ENCODE measurements around the gene FEN1.

GRCh38 chr11:61784506-61784805 lies 8.3 kb upstream of the FEN1 start:
- no peak for TF ChIP-seq ZNF24 (IDR thresholded peaks at IDR 0.05)
- no peak for TF ChIP-seq REL (CRISPR knock-in tag; conservative IDR thresholded peaks at IDR 0.05)
- no peak for TF ChIP-seq DNMT1 (CRISPR knock-in tag; IDR thresholded peaks at IDR 0.05)
- TF ChIP-seq ZBTB2 (CRISPR knock-in tag; IDR thresholded peaks at IDR 0.05; ENCODE audit: low read depth) = no peak
- no peak for TF ChIP-seq GRHL1 (CRISPR knock-in tag; conservative IDR thresholded peaks at IDR 0.05)
- no peak for TF ChIP-seq AFF4 (CRISPR knock-in tag; IDR thresholded peaks at IDR 0.05)
- no peak for TF ChIP-seq AHDC1 (CRISPR knock-in tag; IDR thresholded peaks at IDR 0.05; ENCODE audit: borderline replicate concordance)
- no peak for TF ChIP-seq SRF (IDR thresholded peaks at IDR 0.05; ENCODE audit: low read depth, low read length)
- no peak for TF ChIP-seq HNRNPH1 (optimal IDR thresholded peaks at IDR 0.05; ENCODE audit: low read depth, low read length)
